PC-9 (cell line): ENCODE results near the gene EXOC8. TPM values are rescaled to one million over a fixed set of nuclear protein-coding genes. Genes with fewer than 3 reads are reported as not detected.

ENCODE experiments used
- BruUV-seq: library from RNA; stranded (reverse); fragments of 400-500 nt; replicated peaks from 2 replicates; lab custom pipeline; 2021; lab: Mats Ljungman, UMichigan
- CTCF ChIA-PET: fragments of 300-600 bp; sonication (Branson Sonifier 250); formaldehyde crosslinking; loops from one replicate; lab custom pipeline; 2022; ENCODE audit warnings: antibody characterized with exemption; lab: Charles Lee
- POLR2A ChIA-PET: fragments of 300-600 bp; sonication (Branson Sonifier 250); formaldehyde crosslinking; loops from one replicate; lab custom pipeline; 2022; ENCODE audit warnings: antibody characterized with exemption; ENCODE audit not compliant: unreplicated experiment; lab: Charles Lee
- DNase-seq, 2 experiments: peaks; one replicate each; pipeline versions ENCODE4 v3.0.0 to v3.0.0-alpha.2; 2015 to 2022; ENCODE audit warnings: mixed read lengths in 1 of 2
- H2AFZ ChIP-seq: fragments of 200-600 bp; sonication (generic); 2 replicates; pipeline ENCODE4 v1.8.1; 2017; ENCODE audit warnings: antibody characterized with exemption
- H3F3A ChIP-seq: fragments of 200-600 bp; sonication (generic); 2 replicates; pipeline ENCODE4 v1.8.1; 2017; ENCODE audit warnings: antibody characterized with exemption, mild to moderate bottlenecking, low read depth; ENCODE audit not compliant: insufficient read depth
- H3K27ac ChIP-seq: fragments of 200-600 bp; sonication (generic); 2 replicates; pipeline ENCODE4 v1.6.1; 2016; ENCODE audit warnings: mixed run types
- H3K27me3 ChIP-seq: fragments of 200-600 bp; sonication (generic); 2 replicates; pipeline ENCODE4 v1.6.1; 2016; ENCODE audit warnings: low read depth, mixed run types; ENCODE audit not compliant: insufficient read depth
- H3K36me3 ChIP-seq: fragments of 200-600 bp; sonication (generic); 2 replicates; pipeline ENCODE4 v1.6.1; 2016; ENCODE audit warnings: low read depth, mixed run types
- H3K4me1 ChIP-seq: fragments of 200-600 bp; sonication (generic); replicated peaks from 2 replicates; pipeline ENCODE4 v1.6.1; 2016; ENCODE audit warnings: mixed run types; ENCODE audit not compliant: insufficient read depth
- H3K4me2 ChIP-seq: fragments of 200-600 bp; sonication (generic); 2 replicates; pipeline ENCODE4 v1.6.1; 2017; ENCODE audit warnings: mixed run types
- H3K4me3 ChIP-seq: fragments of 200-600 bp; sonication (generic); 2 replicates; pipeline ENCODE4 v1.6.1; 2016; ENCODE audit warnings: mixed run types
- H3K79me2 ChIP-seq: fragments of 200-600 bp; sonication (generic); 2 replicates; pipeline ENCODE4 v1.6.1; 2017; ENCODE audit warnings: low read depth, mixed run types
- H3K9me2 ChIP-seq: fragments of 200-600 bp; sonication (generic); 2 replicates; pipeline ENCODE4 v1.8.1; 2017; ENCODE audit warnings: mild to moderate bottlenecking; ENCODE audit not compliant: insufficient read depth
- H3K9me3 ChIP-seq: fragments of 200-600 bp; sonication (generic); 2 replicates; pipeline ENCODE4 v1.8.1; 2016; ENCODE audit warnings: low read depth; ENCODE audit not compliant: insufficient read depth
- H4K20me1 ChIP-seq: fragments of 200-600 bp; sonication (generic); 2 replicates; pipeline ENCODE4 v1.8.1; 2017; ENCODE audit not compliant: insufficient read depth
- CTCF ChIP-seq: fragments of 200-600 bp; sonication (generic); conservative IDR thresholded peaks from 2 replicates; pipeline ENCODE4 v1.6.1; 2017; ENCODE audit warnings: mixed run types, antibody characterized with exemption, mild to moderate bottlenecking, moderate library complexity
- EZH2 ChIP-seq: fragments of 200-600 bp; sonication (generic); IDR thresholded peaks from 2 replicates; pipeline ENCODE4 v1.8.0; 2017; ENCODE audit warnings: antibody characterized with exemption, low read depth
- intact Hi-C: fragments of 100-400 bp; cut with micrococcal nuclease; formaldehyde crosslinking; loops from one replicate; pipeline ENCODE4 v1.10.0; 2022; ENCODE audit not compliant: unreplicated experiment
- total RNA-seq: library from RNA; stranded (reverse); gene quantifications from 2 replicates; pipeline ENCODE4 v1.2.3, GENCODE V29; 2021

Gene EXOC8
- total RNA-seq, 1 experiment from 2014 or later, result 12.1 TPM

- TF ChIP-seq EZH2, result no peak
- no peak for TF ChIP-seq CTCF
- CTCF ChIA-PET, result no interaction called here
Observed at GRCh38 chr1:231284441-231284840, 53.2 kb downstream of the EXOC8 start.

More at GRCh38 chr1:231284441-231284840, 53.2 kb downstream of the EXOC8 start:
- no peaks in the 10 kb centered on the region for H3K36me3 ChIP-seq
- H3K4me2 ChIP-seq, result no peak overlapping the region
- no peaks in the 10 kb centered on the region for H3F3A ChIP-seq
- H3K9me3 ChIP-seq, result no peaks in the 10 kb centered on the region
- no peaks in the 10 kb centered on the region for H3K9me2 ChIP-seq
- no peak overlapping the region for H3K27ac ChIP-seq
- intact Hi-C loops, result no loop called here
- H2AFZ ChIP-seq, result no peak overlapping the region
- H4K20me1 ChIP-seq, result no peaks in the 10 kb centered on the region
- no peaks in the 10 kb centered on the region for H3K4me1 ChIP-seq
- H3K27me3 ChIP-seq, result peaks cover 7% of the 10 kb centered on the region
- no peak overlapping the region for H3K4me3 ChIP-seq
- no peak for DNase-seq
- no peaks in the 10 kb centered on the region for H3K79me2 ChIP-seq
- POLR2A ChIA-PET, result no interaction called here
- no TSS peak for BruUV-seq

Other genes with a start within 250 kb of the EXOC8 start
- gene TRIM67, start 175.8 kb downstream of the EXOC8 start, total RNA-seq, result not detected in 2 replicates
- gene GNPAT, start 96.6 kb downstream of the EXOC8 start, total RNA-seq, result 21.8 and 22.3 TPM in 2 replicates
- 14.6 and 16.7 TPM in 2 replicates for gene SPRTN, start 441 bp upstream of the EXOC8 start, total RNA-seq
- gene EGLN1, start 84.4 kb upstream of the EXOC8 start, total RNA-seq, result 10.9 and 18.8 TPM in 2 replicates
- 23.5 and 32.1 TPM in 2 replicates for gene TSNAX, start 190.8 kb upstream of the EXOC8 start, total RNA-seq